Smooth muscle cell (in vitro differentiated cells): ENCODE results near the gene UTS2B. TPM values are rescaled to one million over a fixed set of nuclear protein-coding genes. Genes with fewer than 3 reads are reported as not detected.
A peak's percentile ranks its signal among the peaks of the same experiment; 100 is the strongest.

Source experiments
- DNase-seq: peaks from one replicate; lab custom pipeline; 2025; ENCODE audit not compliant: unreplicated experiment; lab: John Stamatoyannopoulos, UW
- H2AFZ ChIP-seq: fragments of 200-600 bp; sonication (generic); 2 replicates; pipeline ENCODE4 v1.6.0; 2016; ENCODE audit warnings: antibody characterized with exemption, low read depth, mild to moderate bottlenecking
- H3F3A ChIP-seq: fragments of 200-600 bp; sonication (generic); 2 replicates; pipeline ENCODE4 v1.6.0; 2017; ENCODE audit warnings: antibody characterized with exemption, low read depth
- H3K27ac ChIP-seq: fragments of 200-600 bp; sonication (generic); 2 replicates; pipeline ENCODE4 v1.5.1; 2016; ENCODE audit warnings: low read depth, mild to moderate bottlenecking
- H3K27me3 ChIP-seq: fragments of 200-600 bp; sonication (generic); 2 replicates; pipeline ENCODE4 v1.6.1; 2016; ENCODE audit warnings: low read depth, mild to moderate bottlenecking
- H3K36me3 ChIP-seq: fragments of 200-600 bp; sonication (generic); 2 replicates; pipeline ENCODE4 v1.5.1; 2016; ENCODE audit warnings: low read depth
- H3K4me1 ChIP-seq: fragments of 200-600 bp; sonication (generic); 2 replicates; pipeline ENCODE4 v1.5.1; 2016; ENCODE audit warnings: low read depth
- H3K4me2 ChIP-seq: fragments of 200-600 bp; sonication (generic); 2 replicates; pipeline ENCODE4 v1.6.0; 2016; ENCODE audit warnings: mild to moderate bottlenecking
- H3K4me3 ChIP-seq: fragments of 200-600 bp; sonication (generic); 2 replicates; pipeline ENCODE4 v1.5.1; 2016; ENCODE audit warnings: mild to moderate bottlenecking
- H3K79me2 ChIP-seq: fragments of 200-600 bp; sonication (generic); 2 replicates; pipeline ENCODE4 v1.6.0; 2016; ENCODE audit warnings: low read depth, mild to moderate bottlenecking
- H3K9ac ChIP-seq: fragments of 200-600 bp; sonication (generic); 2 replicates; pipeline ENCODE4 v1.6.0; 2016; ENCODE audit warnings: low read depth
- H3K9me3 ChIP-seq: fragments of 200-600 bp; sonication (generic); replicated peaks from 2 replicates; pipeline ENCODE4 v1.5.1; 2016; ENCODE audit warnings: low read depth
- H4K20me1 ChIP-seq: fragments of 200-600 bp; sonication (generic); 2 replicates; pipeline ENCODE4 v1.6.0; 2016; ENCODE audit warnings: low read depth
- CTCF ChIP-seq: fragments of 200-600 bp; sonication (generic); IDR thresholded peaks from 2 replicates; pipeline ENCODE4 v1.5.1; 2017; ENCODE audit warnings: borderline replicate concordance, mild to moderate bottlenecking, antibody characterized with exemption; ENCODE audit not compliant: insufficient read depth, poor library complexity, severe bottlenecking
- WGBS: methylation state at CpG from one replicate; pipeline ENCODE4 v1.1.7; 2016; ENCODE audit warnings: low lambda C conversion rate; 5-methylcytosine and 5-hydroxymethylcytosine counted together
- polyA plus RNA-seq: library from polyadenylated mRNA; unstranded; fragments of >200 nt; fragmentation: Nextera tagmentation; extraction: Ambion mirVana; gene quantifications from 2 replicates; pipeline ENCODE4 v1.2.1, GENCODE V29; 2016
- total RNA-seq: library from RNA; depleted of rRNA; stranded (reverse); fragments of >200 nt; gene quantifications from 2 replicates; pipeline ENCODE4 v1.2.3, GENCODE V29; 2014

Gene UTS2B
- total and polyA plus RNA-seq, 2 experiments from 2014 or later = 1.1 TPM; not detected in 1

GRCh38 chr3:191356631-191357439 is 26.5 kb upstream of the UTS2B start:
- DNase-seq = no peak

DNA sequence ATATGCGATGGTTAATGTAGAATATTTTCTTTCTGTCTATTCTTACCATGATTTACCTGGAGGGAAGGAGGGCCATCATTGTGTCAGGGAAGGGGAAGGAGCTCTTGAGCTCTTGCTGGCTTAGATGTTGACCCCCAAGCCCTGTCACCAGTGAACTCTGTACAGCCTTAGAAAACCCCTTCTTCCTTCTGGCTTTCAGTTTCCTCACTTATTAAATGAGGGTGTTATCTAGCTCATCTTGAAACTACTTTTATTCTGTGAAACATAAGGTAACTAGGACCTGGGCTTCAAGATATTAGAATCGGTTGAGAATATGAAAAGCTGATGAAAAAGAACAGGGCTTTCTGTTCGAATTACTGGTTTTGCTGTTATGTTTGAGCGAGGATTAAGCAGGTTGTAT is 25.1 kb upstream of the UTS2B start:
- peaks cover 51% of the 10 kb centered on the region for H4K20me1 ChIP-seq
- H3K9me3 ChIP-seq = no peaks in the 10 kb centered on the region
- no peaks in the 10 kb centered on the region for H3K27me3 ChIP-seq
- H3F3A ChIP-seq = peaks cover 5% of the 10 kb centered on the region
- peaks cover 50% of the 10 kb centered on the region for H3K4me1 ChIP-seq
- peaks cover 17% of the 10 kb centered on the region for H3K36me3 ChIP-seq
- H2AFZ ChIP-seq = no peak overlapping the region
- DNase-seq = no peak
- TF ChIP-seq CTCF = no peak
- H3K9ac ChIP-seq = no peak overlapping the region
- 86% methylated on average over 4 of the region's 4 CpGs for WGBS
- peak overlapping the region; percentile 92 for H3K27ac ChIP-seq
- peak overlapping the region; percentile 79 for H3K4me2 ChIP-seq
- no peak overlapping the region for H3K4me3 ChIP-seq
- H3K79me2 ChIP-seq = peaks cover 67% of the 10 kb centered on the region

More at GRCh38 chr3:191356631-191357439, 26.5 kb upstream of the UTS2B start:
- no peak overlapping the region for H3K4me3 ChIP-seq
- H3K9me3 ChIP-seq = no peaks in the 10 kb centered on the region
- H2AFZ ChIP-seq = no peak overlapping the region
- peaks cover 47% of the 10 kb centered on the region for H3K4me1 ChIP-seq
- H3F3A ChIP-seq = peaks cover 5% of the 10 kb centered on the region
- peak overlapping the region; percentile 79 for H3K4me2 ChIP-seq
- H3K27ac ChIP-seq = peak overlapping the region; percentile 92
- peaks cover 38% of the 10 kb centered on the region for H4K20me1 ChIP-seq
- WGBS = 38% methylated on average over 5 of the region's 5 CpGs
- peaks cover 24% of the 10 kb centered on the region for H3K36me3 ChIP-seq
- no peak for TF ChIP-seq CTCF
- peaks cover 53% of the 10 kb centered on the region for H3K79me2 ChIP-seq
- H3K27me3 ChIP-seq = no peaks in the 10 kb centered on the region
- H3K9ac ChIP-seq = peak overlapping the region; percentile 56

GRCh38 chr3:191353022-191353777 is 22.9 kb upstream of the UTS2B start:
- Histone ChIP-seq H3K4me3 (no peak overlapping the region), H3K36me3 (peaks cover 1% of the 10 kb centered on the region), H3K27ac (no peak overlapping the region)

More at GRCh38 chr3:191353022-191353777, 22.9 kb upstream of the UTS2B start:
- TF ChIP-seq CTCF = no peak
- 79% methylated on average over 7 of the region's 7 CpGs for WGBS
- Histone ChIP-seq H4K20me1 (peaks cover 69% of the 10 kb centered on the region), H3K27me3 (no peaks in the 10 kb centered on the region), H3K4me1 (peaks cover 49% of the 10 kb centered on the region), H3K79me2 (peaks cover 86% of the 10 kb centered on the region), H2AFZ (no peak overlapping the region), H3F3A (peaks cover 5% of the 10 kb centered on the region), H3K9ac (no peak overlapping the region), H3K9me3 (no peaks in the 10 kb centered on the region), H3K4me2 (no peak overlapping the region)
- DNase-seq = no peak
